ENCODE data around the gene NSG2. TPM values are rescaled to one million over a fixed set of nuclear protein-coding genes. Genes with fewer than 3 reads are reported as not detected.
A peak's percentile ranks its signal among the peaks of the same experiment; 100 is the strongest.
"Not testable (repeated sequence)": the region's sequence is repeated elsewhere in the genome, so short reads cannot be mapped to it uniquely, and the experiment has no call there.

Gene NSG2
- 6.5 and 10.5 TPM in 2 replicates for total RNA-seq (2014; rRNA removed; shearing (Covaris generic); ENCODE audit: low replicate concordance)

DNA sequence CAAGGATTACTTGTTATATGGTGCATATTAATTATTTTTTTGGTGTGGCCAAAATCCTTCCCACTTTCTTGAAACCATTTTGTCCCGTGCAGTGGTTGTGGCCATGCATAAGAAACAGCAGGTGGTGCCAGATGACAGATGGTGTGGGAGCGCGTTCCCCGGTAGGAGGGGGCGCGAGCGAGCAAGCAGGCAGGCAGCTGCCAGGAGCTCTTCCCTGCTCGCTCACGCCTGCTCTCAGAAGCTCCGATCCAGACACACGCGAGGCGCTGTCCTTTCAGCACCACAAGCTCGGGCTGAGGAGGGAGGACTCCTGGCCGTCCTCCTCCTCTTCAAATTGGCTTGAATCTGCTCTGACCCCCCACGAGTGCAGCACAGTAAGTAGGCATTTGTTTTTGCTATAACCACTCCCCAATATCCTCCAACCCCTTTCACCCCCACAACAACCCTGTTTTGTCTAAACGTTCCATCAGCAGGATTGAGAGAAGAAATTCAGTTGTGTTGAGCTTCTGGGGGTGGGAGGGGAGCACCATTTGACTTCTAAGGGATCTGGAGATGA is at the start of gene NSG2:
Gene NSG2, plus strand, starts transcription at position 237 of the 556 bp plus-strand sequence. CDS start 1,050 bp downstream, outside the sequence.
- DNase-seq (ENCODE audit: low read depth), result peak; percentile 92
- in situ Hi-C loops (cut with HindIII; ENCODE audit: low pct_unique_long_range_greater_than_20kb, low sequenced_read_pairs), result no loop called here

GRCh38 chr5:173997331-173997730 is 48.2 kb upstream of the NSG2 start:
- in situ Hi-C loops (cut with HindIII; ENCODE audit: low pct_unique_long_range_greater_than_20kb, low sequenced_read_pairs), result no loop called here
- no peak for DNase-seq (ENCODE audit: low read depth)

DNA sequence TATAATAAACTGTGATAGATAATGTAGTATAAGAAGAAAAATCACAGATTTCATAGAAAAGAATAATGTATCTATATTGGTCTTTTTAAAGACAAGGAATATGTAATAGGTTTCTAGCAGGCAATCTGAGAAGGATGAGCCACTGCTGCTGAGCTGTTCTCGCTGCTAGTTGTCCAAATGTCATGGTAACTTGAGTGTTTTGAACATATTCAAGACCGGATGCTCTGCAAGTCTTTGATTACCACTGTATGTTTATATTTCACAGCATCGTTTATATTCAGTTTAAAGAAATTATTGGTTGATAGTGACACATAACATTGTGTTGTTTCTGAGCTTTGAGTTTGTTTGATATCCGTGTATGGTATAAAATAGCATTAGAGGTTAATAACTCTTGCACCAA is 47.0 kb upstream of the NSG2 start:
- DNase-seq (ENCODE audit: low read depth), result no peak
- in situ Hi-C loops (cut with HindIII; ENCODE audit: low pct_unique_long_range_greater_than_20kb, low sequenced_read_pairs), result no loop called here

DNA sequence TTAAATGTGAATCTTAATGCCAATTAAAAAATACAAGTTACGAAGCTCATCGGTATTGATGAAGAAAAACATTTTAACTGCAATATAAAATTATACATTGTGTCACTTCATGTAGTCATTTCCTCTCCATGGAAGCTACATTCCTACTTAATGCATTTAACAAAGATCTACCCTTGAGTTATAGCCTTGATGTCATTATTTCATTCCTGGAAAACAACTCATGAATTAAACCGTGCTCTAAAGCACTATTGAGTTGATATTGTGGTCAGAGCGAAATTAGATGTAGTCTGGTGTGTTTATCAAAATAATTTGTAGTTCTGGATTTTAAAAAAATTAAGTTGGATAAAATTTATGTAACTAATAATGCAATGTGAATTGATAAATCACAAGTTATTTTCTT is 45.4 kb upstream of the NSG2 start:
- in situ Hi-C loops (cut with HindIII; ENCODE audit: low pct_unique_long_range_greater_than_20kb, low sequenced_read_pairs), result no loop called here
- DNase-seq (ENCODE audit: low read depth), result no peak

GRCh38 chr5:174003795-174004194 is 41.7 kb upstream of the NSG2 start:
- no peak for DNase-seq (ENCODE audit: low read depth)
- in situ Hi-C loops (cut with HindIII; ENCODE audit: low pct_unique_long_range_greater_than_20kb, low sequenced_read_pairs), result no loop called here

DNA sequence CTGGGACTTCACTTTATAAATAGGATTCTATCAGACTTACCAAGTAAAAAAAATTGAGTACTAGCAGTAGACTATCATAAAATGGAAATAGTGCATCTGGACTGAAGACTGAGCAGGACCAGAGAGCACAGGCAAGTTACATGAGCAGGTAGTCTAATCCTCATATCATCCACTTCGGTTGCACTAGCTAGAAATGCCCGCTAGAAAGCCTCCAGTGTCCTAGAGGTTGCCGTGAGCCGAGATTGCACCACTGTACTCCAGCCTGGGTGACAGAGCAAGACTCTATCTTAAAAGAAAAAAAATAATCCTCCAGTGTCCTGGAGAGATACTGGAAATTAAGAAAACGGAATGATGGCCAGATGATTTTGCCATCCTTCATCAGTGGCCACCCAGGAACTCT is 36.6 kb upstream of the NSG2 start:
- no peak for DNase-seq (ENCODE audit: low read depth)
- in situ Hi-C loops (cut with HindIII; ENCODE audit: low pct_unique_long_range_greater_than_20kb, low sequenced_read_pairs), result no loop called here

DNA sequence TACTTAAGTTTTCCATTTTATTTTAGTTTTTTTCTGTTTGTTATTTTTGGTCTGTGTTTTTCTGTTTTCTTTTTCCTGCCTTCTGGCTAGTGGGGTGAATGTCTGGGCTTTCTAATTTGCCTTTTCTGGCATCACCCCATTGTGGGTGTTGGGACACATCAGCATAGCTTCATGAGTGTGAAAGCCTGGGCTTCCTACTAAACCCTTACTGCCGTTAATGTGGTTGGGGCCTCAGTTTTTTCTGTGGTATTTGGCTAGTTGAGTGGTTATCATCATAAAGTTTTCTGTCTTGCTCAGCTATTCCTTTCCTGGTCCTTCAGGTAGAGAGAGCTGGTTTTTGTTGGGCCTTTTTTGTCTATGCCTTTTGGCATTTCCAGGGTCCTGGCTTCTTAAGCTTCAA is 35.1 kb upstream of the NSG2 start:
- in situ Hi-C loops (cut with HindIII; ENCODE audit: low pct_unique_long_range_greater_than_20kb, low sequenced_read_pairs), result no loop called here
- no peak for DNase-seq (ENCODE audit: low read depth)

DNA sequence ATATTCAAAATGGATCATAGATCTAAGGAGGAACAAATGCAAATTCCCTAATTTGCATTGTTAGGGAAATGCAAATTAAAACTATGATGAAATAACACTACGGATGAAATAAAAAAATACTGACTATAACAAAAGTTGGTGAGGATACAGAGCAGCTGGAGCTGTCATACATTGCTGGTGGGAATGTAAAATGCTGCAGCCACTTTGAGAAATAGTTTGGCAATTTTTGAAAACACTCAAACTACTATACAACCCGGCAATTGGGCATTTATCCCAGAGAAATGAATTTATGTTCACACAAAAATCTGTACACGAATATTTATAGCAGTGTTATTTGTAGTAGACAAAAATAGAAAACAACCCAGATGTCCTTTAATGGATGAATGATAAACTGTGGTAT is 34.1 kb upstream of the NSG2 start:
- in situ Hi-C loops (cut with HindIII; ENCODE audit: low pct_unique_long_range_greater_than_20kb, low sequenced_read_pairs), result no loop called here
- DNase-seq (ENCODE audit: low read depth), result no peak

- peak; percentile 18 for DNase-seq (ENCODE audit: low read depth)
- in situ Hi-C loops (cut with HindIII; ENCODE audit: low pct_unique_long_range_greater_than_20kb, low sequenced_read_pairs), result not testable (repeated sequence)
These were observed 25.2 kb upstream of the NSG2 start for GRCh38 chr5:174020069-174020927.

- no peak for DNase-seq (ENCODE audit: low read depth)
- in situ Hi-C loops (cut with HindIII; ENCODE audit: low pct_unique_long_range_greater_than_20kb, low sequenced_read_pairs), result no loop called here
These were observed 24.6 kb upstream of the NSG2 start for GRCh38 chr5:174020928-174021304.

- in situ Hi-C loops (cut with HindIII; ENCODE audit: low pct_unique_long_range_greater_than_20kb, low sequenced_read_pairs), result no loop called here
- DNase-seq (ENCODE audit: low read depth), result no peak
These were observed 23.0 kb upstream of the NSG2 start for GRCh38 chr5:174022384-174023095.

- no peak for DNase-seq (ENCODE audit: low read depth)
- in situ Hi-C loops (cut with HindIII; ENCODE audit: low pct_unique_long_range_greater_than_20kb, low sequenced_read_pairs), result no loop called here
These were observed 15.2 kb upstream of the NSG2 start for GRCh38 chr5:174030286-174030685.

GRCh38 chr5:174044466-174045254 is 846 bp upstream of the NSG2 start:
- in situ Hi-C loops (cut with HindIII; ENCODE audit: low pct_unique_long_range_greater_than_20kb, low sequenced_read_pairs), result no loop called here
- DNase-seq (ENCODE audit: low read depth), result no peak

- no peak for DNase-seq (ENCODE audit: low read depth)
- in situ Hi-C loops (cut with HindIII; ENCODE audit: low pct_unique_long_range_greater_than_20kb, low sequenced_read_pairs), result no loop called here
These were observed 1.1 kb downstream of the NSG2 start for GRCh38 chr5:174046558-174046957.

DNA sequence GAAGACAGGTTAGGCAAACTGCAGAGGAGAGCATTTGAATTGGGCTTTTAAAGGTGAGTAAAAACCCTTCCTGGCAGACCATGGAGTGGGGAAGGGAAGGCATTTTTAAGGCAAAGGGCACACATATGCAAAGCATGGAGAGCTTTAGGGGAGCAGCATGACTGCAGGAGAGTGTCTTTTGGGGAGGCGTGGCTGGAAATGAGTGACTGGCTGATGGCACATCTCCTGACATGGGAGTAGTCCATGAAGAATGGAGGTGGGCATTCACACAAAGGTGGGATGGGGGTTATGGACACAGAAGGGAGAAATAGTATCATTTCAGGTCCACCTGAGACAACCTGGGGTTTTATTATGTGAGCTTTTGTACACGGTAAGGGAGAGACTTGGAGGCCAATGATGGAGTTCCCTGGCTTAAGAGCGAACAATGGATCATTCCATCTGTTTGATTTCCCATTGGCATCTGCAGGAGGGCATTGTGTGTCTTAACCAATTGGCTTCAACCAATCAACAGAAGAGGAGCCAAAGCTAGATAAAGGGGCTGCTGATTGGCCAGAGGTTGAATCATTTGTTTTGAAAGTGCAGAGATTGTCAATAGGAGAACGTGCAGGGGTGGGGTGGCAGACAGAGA is 2.1 kb downstream of the NSG2 start:
- DNase-seq (ENCODE audit: low read depth), result no peak
- in situ Hi-C loops (cut with HindIII; ENCODE audit: low pct_unique_long_range_greater_than_20kb, low sequenced_read_pairs), result no loop called here

DNA sequence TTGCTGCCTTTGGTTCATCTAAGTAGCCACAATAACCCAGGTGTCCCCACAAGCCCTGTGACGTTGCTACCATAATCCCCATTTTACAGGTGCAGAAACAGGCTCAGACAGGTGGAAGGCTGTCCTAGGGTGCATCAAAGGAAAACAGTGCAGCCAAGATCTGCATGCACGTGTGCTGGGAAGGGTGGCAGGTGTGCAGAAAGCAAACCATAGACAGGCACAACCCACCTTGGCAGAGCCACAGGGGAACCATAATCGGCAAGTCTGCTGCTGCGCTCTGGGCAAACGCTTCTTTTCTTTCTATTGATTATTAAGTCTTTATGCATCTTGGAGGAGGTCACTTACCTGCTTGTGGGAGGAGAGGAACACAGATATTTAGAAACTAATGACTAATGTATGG is 7.1 kb downstream of the NSG2 start:
- DNase-seq (ENCODE audit: low read depth), result no peak
- in situ Hi-C loops (cut with HindIII; ENCODE audit: low pct_unique_long_range_greater_than_20kb, low sequenced_read_pairs), result no loop called here

GRCh38 chr5:174053905-174054304 is 8.4 kb downstream of the NSG2 start:
- DNase-seq (ENCODE audit: low read depth), result no peak
- in situ Hi-C loops (cut with HindIII; ENCODE audit: low pct_unique_long_range_greater_than_20kb, low sequenced_read_pairs), result no loop called here

Data from Caki2 (cell line).